Fibroblast of the aortic adventitia (primary cell): ENCODE measurements around the gene C1orf94. TPM values are rescaled to one million over a fixed set of nuclear protein-coding genes. Genes with fewer than 3 reads are reported as not detected.

Experiments used
- DNase-seq: peaks from one replicate; pipeline ENCODE4 v3.0.0-alpha.2; 2010; ENCODE audit warnings: low read depth
- H3K4me3 ChIP-seq: 2 replicates; pipeline ENCODE4 v1.5.1; 2011; ENCODE audit warnings: low read depth, mild to moderate bottlenecking, control low read depth, low read length, moderate library complexity
- total RNA-seq: library from RNA; depleted of rRNA; stranded (reverse); fragments of >200 nt; gene quantifications from 2 replicates; pipeline ENCODE4 v1.2.3, GENCODE V29; 2012; ENCODE audit warnings: low replicate concordance
- TF ChIP-seq, protein P1 (sequence below): IDR thresholded peaks from 2 replicates; pipeline ENCODE4 v1.5.1; 2011; ENCODE audit warnings: mild to moderate bottlenecking, low read length, control low read depth, inconsistent platforms; ENCODE audit not compliant: insufficient read depth

The C1orf94 gene
- total RNA-seq, 1 donor: not detected

- DNase-seq: no peak
- no peak overlapping the region for H3K4me3 ChIP-seq
- TF ChIP-seq, protein P1, sequence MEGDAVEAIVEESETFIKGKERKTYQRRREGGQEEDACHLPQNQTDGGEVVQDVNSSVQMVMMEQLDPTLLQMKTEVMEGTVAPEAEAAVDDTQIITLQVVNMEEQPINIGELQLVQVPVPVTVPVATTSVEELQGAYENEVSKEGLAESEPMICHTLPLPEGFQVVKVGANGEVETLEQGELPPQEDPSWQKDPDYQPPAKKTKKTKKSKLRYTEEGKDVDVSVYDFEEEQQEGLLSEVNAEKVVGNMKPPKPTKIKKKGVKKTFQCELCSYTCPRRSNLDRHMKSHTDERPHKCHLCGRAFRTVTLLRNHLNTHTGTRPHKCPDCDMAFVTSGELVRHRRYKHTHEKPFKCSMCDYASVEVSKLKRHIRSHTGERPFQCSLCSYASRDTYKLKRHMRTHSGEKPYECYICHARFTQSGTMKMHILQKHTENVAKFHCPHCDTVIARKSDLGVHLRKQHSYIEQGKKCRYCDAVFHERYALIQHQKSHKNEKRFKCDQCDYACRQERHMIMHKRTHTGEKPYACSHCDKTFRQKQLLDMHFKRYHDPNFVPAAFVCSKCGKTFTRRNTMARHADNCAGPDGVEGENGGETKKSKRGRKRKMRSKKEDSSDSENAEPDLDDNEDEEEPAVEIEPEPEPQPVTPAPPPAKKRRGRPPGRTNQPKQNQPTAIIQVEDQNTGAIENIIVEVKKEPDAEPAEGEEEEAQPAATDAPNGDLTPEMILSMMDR: no peak
Observed at GRCh38 chr1:34153246-34153645, 23.5 kb upstream of the C1orf94 start.

GRCh38 chr1:34155860-34156259, 20.8 kb upstream of the C1orf94 start:
- H3K4me3 ChIP-seq: no peak overlapping the region
- peak; percentile 68 for DNase-seq
- TF ChIP-seq, protein P1: no peak

DNA sequence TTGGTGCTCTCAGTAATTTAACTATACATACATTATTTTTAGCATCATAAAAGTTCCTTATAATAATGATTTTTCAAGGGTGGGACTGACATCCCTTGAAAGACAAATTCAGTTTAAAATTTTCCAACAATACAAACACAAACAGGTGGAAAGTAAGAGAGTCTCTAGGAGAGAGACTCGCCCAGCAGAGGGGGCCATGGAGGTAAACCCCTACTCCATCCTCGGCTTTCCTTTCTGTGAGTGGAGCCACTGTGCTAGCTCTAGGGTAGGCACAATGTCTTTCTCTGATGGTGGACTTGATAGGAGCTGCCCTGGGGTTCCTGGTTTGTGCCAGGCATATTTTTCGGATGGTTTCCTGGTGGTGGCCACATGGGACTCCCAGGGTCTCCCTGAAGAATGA, 20.0 kb upstream of the C1orf94 start:
- TF ChIP-seq, protein P1: no peak
- H3K4me3 ChIP-seq: no peak overlapping the region
- DNase-seq: no peak

- TF ChIP-seq, protein P1: peak; percentile 89
- peak; percentile 92 for DNase-seq
- H3K4me3 ChIP-seq: peak overlapping the region; percentile 71
Observed at GRCh38 chr1:34162852-34163766, 13.6 kb upstream of the C1orf94 start.

DNA sequence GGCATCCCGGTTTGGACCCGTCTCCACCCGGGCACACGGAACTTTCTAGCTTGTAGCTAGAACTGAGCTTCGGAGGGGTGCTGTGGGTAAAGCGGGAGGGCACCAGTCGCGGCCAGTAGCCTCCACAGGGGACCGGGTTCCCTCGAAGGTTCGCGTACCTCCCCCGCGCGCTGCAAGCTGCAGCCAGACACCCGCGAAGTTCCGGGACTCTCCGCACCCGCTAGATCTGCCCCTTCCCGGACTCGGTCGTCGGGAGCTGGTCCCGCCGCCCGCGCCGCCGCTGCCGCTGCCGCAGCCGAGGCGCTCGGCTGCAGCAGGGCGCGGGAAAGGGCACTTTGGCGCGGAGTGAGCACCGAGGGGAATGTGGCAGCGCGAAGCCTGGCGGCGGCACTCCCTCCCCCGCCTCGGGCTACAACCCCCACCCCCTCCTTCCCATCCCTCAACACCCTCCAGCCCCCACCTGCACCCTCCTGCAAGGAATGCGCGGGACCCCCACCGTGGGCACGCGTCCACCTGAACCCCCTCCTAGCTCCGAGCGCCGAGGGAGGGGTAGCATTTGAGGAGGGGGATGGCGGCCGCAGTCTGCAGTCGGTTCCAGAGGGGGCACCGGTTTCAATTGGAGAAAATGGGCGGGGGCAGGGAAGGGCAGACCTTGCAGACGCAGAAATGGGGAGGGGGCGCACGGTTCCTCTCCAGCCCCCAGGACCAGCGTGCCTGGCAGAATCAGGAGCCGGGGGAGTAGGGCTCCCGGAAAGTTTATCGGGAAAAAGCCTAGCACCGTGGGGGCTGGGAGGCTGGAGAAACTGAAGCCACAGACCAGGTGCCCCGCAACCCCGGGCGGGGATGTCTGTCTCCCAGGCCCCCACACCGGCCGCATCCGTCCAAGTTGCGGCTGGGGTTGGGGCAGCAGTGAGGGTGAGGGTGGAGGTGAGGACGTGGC, 12.6 kb upstream of the C1orf94 start:
- TF ChIP-seq, protein P1: no peak
- peak overlapping the region; percentile 71 for H3K4me3 ChIP-seq
- DNase-seq: peak; percentile 12

DNA sequence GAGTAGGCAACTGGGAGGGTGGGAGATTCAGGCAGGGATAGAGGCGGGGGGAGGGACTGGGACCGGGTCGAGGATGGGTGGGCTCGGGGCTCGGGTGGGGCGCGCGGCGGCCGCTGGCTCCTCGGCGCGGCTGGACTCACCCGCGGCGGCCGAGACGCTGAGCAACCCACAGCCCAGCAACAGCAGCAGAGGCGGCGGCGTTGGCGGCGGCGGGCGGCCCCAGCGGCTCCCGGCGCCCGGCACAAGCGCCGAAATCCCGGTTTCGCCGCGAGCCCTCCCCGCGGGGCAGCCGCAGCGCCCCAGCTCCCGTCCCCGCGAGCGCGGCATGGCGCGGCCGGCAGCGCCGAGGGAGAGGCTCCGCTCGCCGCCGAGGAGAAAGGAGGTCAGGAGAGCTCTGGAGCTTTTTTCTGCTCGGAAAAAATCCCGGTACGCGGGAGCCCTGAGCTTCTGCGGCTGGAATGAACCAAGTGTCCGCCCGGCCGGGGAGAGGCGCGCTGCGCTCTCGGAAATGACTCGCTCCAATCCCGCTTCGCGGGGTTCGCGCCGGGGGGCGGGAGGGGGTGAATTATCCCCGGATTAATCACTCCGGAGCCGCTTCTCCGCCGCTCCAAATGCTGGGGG, 11.8 kb upstream of the C1orf94 start, which contains the start of gene CSMD2:
Gene CSMD2 (minus strand): TSS at position 460 of the 621 bp plus-strand sequence. CDS start 133 bp downstream, at position 327.
- DNase-seq: peak; percentile 68
- TF ChIP-seq, protein P1: no peak
- H3K4me3 ChIP-seq: peak within 1 kb of the TSS; percentile 71
